ENCODE measurements around the gene RAB11FIP3. TPM values are rescaled to one million over a fixed set of nuclear protein-coding genes. Genes with fewer than 3 reads are reported as not detected.
A peak's percentile ranks its signal among the peaks of the same experiment; 100 is the strongest.

RAB11FIP3 gene
- total and polyA plus RNA-seq, 10 of the 15 experiments (the other 5 are each of a cell fraction or from before 2014, with no cell fraction given) = 1.2 to 27.3 (median 7.7) TPM

GRCh38 chr16:381012-381788 lies 44.2 kb upstream of the RAB11FIP3 start (continued):
- no peak for TF ChIP-seq CUX1 (IDR thresholded peaks at IDR 0.05; ENCODE audit: insufficient replicate concordance, low read depth, low read length)
- TF ChIP-seq CBX5 (IDR thresholded peaks at IDR 0.05; ENCODE audit: low read depth) = no peak
- TF ChIP-seq E4F1 (IDR thresholded peaks at IDR 0.05; ENCODE audit: borderline replicate concordance, partially characterized antibody) = no peak
- TF ChIP-seq MEF2B (IDR thresholded peaks at IDR 0.05; ENCODE audit: partially characterized antibody, poor library complexity, severe bottlenecking) = peak; percentile 28
- no peak; the same call in none of the 2 replicates for TF ChIP-seq NKRF (conservative IDR thresholded peaks at IDR 0.05)
- TF ChIP-seq MYB (IDR thresholded peaks at IDR 0.05; ENCODE audit: borderline replicate concordance, low read depth, low read length) = no peak
- TF ChIP-seq CEBPB (IDR thresholded peaks at IDR 0.05; ENCODE audit: borderline replicate concordance in 1 of 2, low read depth in 2 of 2, low read length in 2 of 2) = no peak
